Spinal cord (tissue), 10 donors: ENCODE measurements around the gene DVL3. TPM values are rescaled to one million over a fixed set of nuclear protein-coding genes. Genes with fewer than 3 reads are reported as not detected.

Experiments
- DNase-seq, 6 donors: peaks; one replicate each; pipeline versions ENCODE4 v3.0.0 to v3.0.0-alpha.2; 2013 to 2015; ENCODE audit warnings: low spot score in 6 of 6, low read depth in 4 of 6
- H3K27ac ChIP-seq: one replicate; pipeline ENCODE4 v1.5.1; 2013; ENCODE audit warnings: low read depth, low read length, control low read depth
- H3K27me3 ChIP-seq: one replicate; pipeline ENCODE4 v1.6.1; 2013; ENCODE audit warnings: low read length; ENCODE audit not compliant: control insufficient read depth, insufficient read depth
- H3K36me3 ChIP-seq: one replicate; pipeline ENCODE4 v1.6.1; 2013; ENCODE audit warnings: low read length; ENCODE audit not compliant: control insufficient read depth, insufficient read depth
- H3K4me1 ChIP-seq: one replicate; pipeline ENCODE4 v1.6.1; 2013; ENCODE audit warnings: low read length; ENCODE audit not compliant: control insufficient read depth, insufficient read depth
- H3K4me3 ChIP-seq: one replicate; pipeline ENCODE4 v1.5.1; 2013; ENCODE audit warnings: low read depth, low read length, control low read depth
- H3K9me3 ChIP-seq: one replicate; pipeline ENCODE4 v1.6.1; 2013; ENCODE audit warnings: low read length; ENCODE audit not compliant: control insufficient read depth, insufficient read depth
- WGBS: methylation state at CpG from one replicate; pipeline ENCODE4 v1.1.5; 2013; ENCODE audit warnings: missing lambda C conversion rate; ENCODE audit not compliant: insufficient coverage; 5-methylcytosine and 5-hydroxymethylcytosine counted together
- polyA plus RNA-seq, 2 donors: library from polyadenylated mRNA; unstranded; fragments of 120-200 nt; gene quantifications; one replicate each; pipeline ENCODE4 v1.2.1, GENCODE V29; 2013; ENCODE audit not compliant: insufficient read length in 2 of 2
- total RNA-seq, 2 donors: library from RNA; depleted of rRNA in 1 of 2; stranded (reverse); fragments of 120-200 nt in 1 of 2; fragments of >200 nt in 1 of 2; gene quantifications; one replicate each; pipeline versions ENCODE4 v1.2.3 to v1.2.4, GENCODE V29; 2013 to 2014
- donor health status: healthy.

The DVL3 gene
- total and polyA plus RNA-seq, 4 donors, result 20.7 to 114 (median 74.4) TPM

GRCh38 chr3:184196536-184196935, 41.4 kb downstream of the DVL3 start:
- Histone ChIP-seq H3K27ac (no peak overlapping the region), H3K4me3 (no peak overlapping the region), H3K36me3 (peaks cover 50% of the 10 kb centered on the region), H3K4me1 (no peaks in the 10 kb centered on the region), H3K9me3 (no peaks in the 10 kb centered on the region), H3K27me3 (no peaks in the 10 kb centered on the region)
- DNase-seq, result no peak
- 95% methylated on average over 6 of the region's 6 CpGs for WGBS

- DNase-seq, result no peak
- 85% methylated on average over 6 of the region's 9 CpGs for WGBS
Observed at GRCh38 chr3:184198509-184198908, 43.3 kb downstream of the DVL3 start.

GRCh38 chr3:184200825-184201224, 45.6 kb downstream of the DVL3 start:
- DNase-seq, result no peak
- Histone ChIP-seq H3K9me3 (no peaks in the 10 kb centered on the region), H3K4me3 (no peak overlapping the region), H3K27ac (no peak overlapping the region), H3K36me3 (peaks cover 10% of the 10 kb centered on the region), H3K27me3 (no peaks in the 10 kb centered on the region), H3K4me1 (no peaks in the 10 kb centered on the region)

More at GRCh38 chr3:184198509-184198908, 43.3 kb downstream of the DVL3 start:
- Histone ChIP-seq H3K4me3 (no peak overlapping the region), H3K27me3 (no peaks in the 10 kb centered on the region), H3K36me3 (peaks cover 31% of the 10 kb centered on the region), H3K27ac (no peak overlapping the region), H3K4me1 (no peaks in the 10 kb centered on the region), H3K9me3 (no peaks in the 10 kb centered on the region)

DNA sequence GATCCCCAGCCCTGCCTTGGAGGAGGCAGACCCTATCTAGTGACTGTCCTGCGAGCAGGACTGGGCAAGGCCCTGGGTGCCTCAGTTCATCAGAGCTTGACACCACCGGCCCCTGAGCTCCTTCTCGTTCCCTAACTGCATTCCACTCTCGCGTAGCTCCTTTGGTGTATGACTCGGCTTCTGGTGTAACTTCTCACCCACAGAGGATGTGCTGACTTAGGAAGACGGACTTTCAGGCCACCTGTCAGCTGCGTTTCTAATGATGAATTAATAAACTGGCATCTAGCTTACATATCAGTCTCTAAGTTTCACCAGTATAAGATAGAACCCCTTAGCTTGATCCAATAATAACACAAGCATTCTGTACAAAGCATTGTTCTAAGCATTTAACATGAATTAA, 48.3 kb downstream of the DVL3 start:
- Histone ChIP-seq H3K27me3 (peaks cover 4% of the 10 kb centered on the region), H3K9me3 (no peaks in the 10 kb centered on the region), H3K27ac (no peak overlapping the region), H3K36me3 (no peaks in the 10 kb centered on the region), H3K4me1 (no peaks in the 10 kb centered on the region), H3K4me3 (no peak overlapping the region)
- 81% methylated on average over 8 of the region's 8 CpGs for WGBS
- DNase-seq, result no peak

GRCh38 chr3:184209146-184209923, 54.2 kb downstream of the DVL3 start:
- no peak overlapping the region for H3K4me3 ChIP-seq
- H3K36me3 ChIP-seq, result no peaks in the 10 kb centered on the region
- no peak overlapping the region for H3K27ac ChIP-seq
- no peaks in the 10 kb centered on the region for H3K9me3 ChIP-seq
- DNase-seq, result no peak
- WGBS, result 81% methylated on average over 10 of the region's 11 CpGs
- H3K27me3 ChIP-seq, result peaks cover 4% of the 10 kb centered on the region
- H3K4me1 ChIP-seq, result no peaks in the 10 kb centered on the region

DNA sequence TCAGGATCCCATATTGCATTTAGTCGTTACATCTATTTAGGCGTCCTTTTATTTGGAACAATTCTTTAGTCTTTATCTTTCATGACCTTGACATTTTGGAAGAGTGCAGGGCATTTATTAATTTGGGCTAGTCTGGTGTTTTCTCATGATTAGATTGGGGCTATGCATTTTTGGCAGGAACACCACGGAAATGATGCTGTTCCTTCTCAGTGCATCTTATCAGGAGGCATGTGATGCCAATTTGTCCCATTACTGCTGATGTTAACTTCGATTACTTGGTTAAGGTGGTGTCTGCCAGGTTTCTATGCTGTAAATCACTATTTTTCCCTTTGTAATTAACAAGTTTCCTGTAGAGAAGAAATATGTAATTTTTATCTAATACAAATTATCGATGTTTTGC, 56.1 kb downstream of the DVL3 start:
- no peak overlapping the region for H3K27ac ChIP-seq
- no CpG with 5 or more reads among the region's 5 CpGs for WGBS

DNA sequence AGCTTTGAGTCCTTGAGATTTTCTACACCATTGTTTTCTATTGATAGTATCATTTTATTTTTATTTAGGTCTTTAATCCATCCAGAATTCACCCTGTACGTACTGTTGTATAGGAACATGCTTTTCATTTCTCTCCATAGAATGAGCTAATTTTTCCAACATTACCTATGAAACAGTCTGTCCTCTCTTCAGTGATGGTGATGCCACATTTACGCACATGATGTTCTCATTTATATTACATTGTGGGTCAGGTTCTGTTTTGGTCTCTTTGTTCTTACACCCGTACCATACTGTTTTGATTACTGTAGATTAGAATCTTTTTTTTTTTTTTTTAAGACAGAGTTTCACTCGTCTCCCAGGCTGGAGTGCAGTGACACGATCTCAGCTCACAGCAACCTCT, 56.5 kb downstream of the DVL3 start:
- no peaks in the 10 kb centered on the region for H3K36me3 ChIP-seq
- no peak for DNase-seq
- WGBS, result no CpG with 5 or more reads among the region's 5 CpGs
- H3K4me3 ChIP-seq, result no peak overlapping the region
- no peaks in the 10 kb centered on the region for H3K4me1 ChIP-seq
- H3K27ac ChIP-seq, result no peak overlapping the region
- H3K9me3 ChIP-seq, result no peaks in the 10 kb centered on the region
- peaks cover 2% of the 10 kb centered on the region for H3K27me3 ChIP-seq

More for the DNA sequence above, 56.1 kb downstream of the DVL3 start:
- Histone ChIP-seq H3K36me3 (no peaks in the 10 kb centered on the region), H3K27me3 (peaks cover 4% of the 10 kb centered on the region), H3K4me3 (no peak overlapping the region), H3K4me1 (no peaks in the 10 kb centered on the region), H3K9me3 (no peaks in the 10 kb centered on the region)
- DNase-seq, result no peak

DNA sequence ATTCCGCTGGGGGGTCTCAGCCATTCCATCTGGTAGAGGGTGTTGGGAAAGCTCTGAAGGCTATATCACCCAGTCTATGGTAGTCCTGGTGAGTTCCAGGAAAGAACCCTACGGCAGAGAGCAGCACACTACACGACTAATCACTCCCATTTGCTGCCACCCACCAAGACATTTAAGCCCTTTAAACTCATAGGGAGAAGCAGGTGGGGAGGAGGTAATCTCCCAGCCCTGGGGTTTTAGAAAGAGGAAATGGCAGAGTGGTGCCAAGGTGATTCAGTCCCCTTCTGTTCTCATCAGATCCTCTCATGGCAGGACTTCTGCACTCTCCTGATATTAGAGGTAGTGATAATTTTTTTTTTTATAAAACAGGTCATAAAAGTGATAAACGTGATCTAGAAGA, 63.6 kb downstream of the DVL3 start:
- no peak for DNase-seq
- no peak overlapping the region for H3K27ac ChIP-seq
- no peaks in the 10 kb centered on the region for H3K9me3 ChIP-seq
- no peak overlapping the region for H3K4me3 ChIP-seq
- no peaks in the 10 kb centered on the region for H3K4me1 ChIP-seq
- no peaks in the 10 kb centered on the region for H3K27me3 ChIP-seq
- no peaks in the 10 kb centered on the region for H3K36me3 ChIP-seq
- WGBS, result no CpG with 5 or more reads among the region's 4 CpGs

GRCh38 chr3:184222521-184222920, 67.3 kb downstream of the DVL3 start:
- H3K9me3 ChIP-seq, result no peaks in the 10 kb centered on the region
- H3K4me3 ChIP-seq, result no peak overlapping the region
- no peak overlapping the region for H3K27ac ChIP-seq
- DNase-seq, result no peak
- no peaks in the 10 kb centered on the region for H3K36me3 ChIP-seq
- no peaks in the 10 kb centered on the region for H3K4me1 ChIP-seq
- no CpG with 5 or more reads among the region's 3 CpGs for WGBS
- peaks cover 3% of the 10 kb centered on the region for H3K27me3 ChIP-seq
